GM19397 (cell line): Measurements from ENCODE around the gene SUSD6.
A peak's percentile ranks its signal among the peaks of the same experiment; 100 is the strongest.
"Not testable (repeated sequence)": the region's sequence is repeated elsewhere in the genome, so short reads cannot be mapped to it uniquely, and the experiment has no call there.

Experiments used
- ATAC-seq: cut with Tn5 transposase; IDR thresholded peaks from one replicate; pipeline ENCODE4 v1.9.1; 2021; ENCODE audit warnings: mild to moderate bottlenecking, moderate library complexity; ENCODE audit not compliant: unreplicated experiment

SUSD6 gene

GRCh38 chr14:69620211-69620611 lies 8.8 kb downstream of the SUSD6 start:
- no peak for ATAC-seq

GRCh38 chr14:69620981-69621380 lies 9.6 kb downstream of the SUSD6 start:
- ATAC-seq = no peak

- ATAC-seq = no peak
Observed at GRCh38 chr14:69624136-69624535, 12.7 kb downstream of the SUSD6 start.

GRCh38 chr14:69625299-69626131 lies 14.1 kb downstream of the SUSD6 start:
- ATAC-seq = peak; percentile 81

GRCh38 chr14:69626132-69626500 lies 14.7 kb downstream of the SUSD6 start:
- ATAC-seq = no peak

- no peak for ATAC-seq
Observed at GRCh38 chr14:69629225-69630127, 18.1 kb downstream of the SUSD6 start.

GRCh38 chr14:69630360-69630759 lies 19.0 kb downstream of the SUSD6 start:
- no peak for ATAC-seq

GRCh38 chr14:69631509-69631908 lies 20.1 kb downstream of the SUSD6 start:
- ATAC-seq = no peak

- ATAC-seq = no peak
Observed at GRCh38 chr14:69632164-69632563, 20.8 kb downstream of the SUSD6 start.

GRCh38 chr14:69632593-69633151 lies 21.3 kb downstream of the SUSD6 start:
- no peak for ATAC-seq

- ATAC-seq = no peak
Observed at GRCh38 chr14:69633238-69633637, 21.8 kb downstream of the SUSD6 start.

- no peak for ATAC-seq
Observed at GRCh38 chr14:69635981-69636639, 24.7 kb downstream of the SUSD6 start.

- ATAC-seq = no peak
Observed at GRCh38 chr14:69636718-69637480, 25.5 kb downstream of the SUSD6 start.

- ATAC-seq = no peak
Observed at GRCh38 chr14:69637503-69638031, 26.2 kb downstream of the SUSD6 start.

- ATAC-seq = no peak
Observed at GRCh38 chr14:69640931-69641330, 29.5 kb downstream of the SUSD6 start.

GRCh38 chr14:69642212-69642793 lies 30.9 kb downstream of the SUSD6 start:
- ATAC-seq = not testable (repeated sequence)

- ATAC-seq = no peak
Observed at GRCh38 chr14:69643430-69644200, 32.2 kb downstream of the SUSD6 start.

- no peak for ATAC-seq
Observed at GRCh38 chr14:69644814-69645213, 33.4 kb downstream of the SUSD6 start.

GRCh38 chr14:69647213-69647612 lies 35.8 kb downstream of the SUSD6 start:
- no peak for ATAC-seq
